PC-9 (cell line): ENCODE measurements around the gene FAM53A. TPM values are rescaled to one million over a fixed set of nuclear protein-coding genes. Genes with fewer than 3 reads are reported as not detected.

Experiments
- BruUV-seq: library from RNA; stranded (reverse); fragments of 400-500 nt; replicated peaks from 2 replicates; lab custom pipeline; 2021; lab: Mats Ljungman, UMichigan
- CTCF ChIA-PET: fragments of 300-600 bp; sonication (Branson Sonifier 250); formaldehyde crosslinking; loops from one replicate; lab custom pipeline; 2022; ENCODE audit warnings: antibody characterized with exemption; lab: Charles Lee
- POLR2A ChIA-PET: fragments of 300-600 bp; sonication (Branson Sonifier 250); formaldehyde crosslinking; loops from one replicate; lab custom pipeline; 2022; ENCODE audit warnings: antibody characterized with exemption; ENCODE audit not compliant: unreplicated experiment; lab: Charles Lee
- DNase-seq, 2 experiments: peaks; one replicate each; pipeline versions ENCODE4 v3.0.0 to v3.0.0-alpha.2; 2015 to 2022; ENCODE audit warnings: mixed read lengths in 1 of 2
- H2AFZ ChIP-seq: fragments of 200-600 bp; sonication (generic); 2 replicates; pipeline ENCODE4 v1.8.1; 2017; ENCODE audit warnings: antibody characterized with exemption
- H3F3A ChIP-seq: fragments of 200-600 bp; sonication (generic); 2 replicates; pipeline ENCODE4 v1.8.1; 2017; ENCODE audit warnings: antibody characterized with exemption, mild to moderate bottlenecking, low read depth; ENCODE audit not compliant: insufficient read depth
- H3K27ac ChIP-seq: fragments of 200-600 bp; sonication (generic); 2 replicates; pipeline ENCODE4 v1.6.1; 2016; ENCODE audit warnings: mixed run types
- H3K27me3 ChIP-seq: fragments of 200-600 bp; sonication (generic); 2 replicates; pipeline ENCODE4 v1.6.1; 2016; ENCODE audit warnings: low read depth, mixed run types; ENCODE audit not compliant: insufficient read depth
- H3K36me3 ChIP-seq: fragments of 200-600 bp; sonication (generic); 2 replicates; pipeline ENCODE4 v1.6.1; 2016; ENCODE audit warnings: low read depth, mixed run types
- H3K4me1 ChIP-seq: fragments of 200-600 bp; sonication (generic); replicated peaks from 2 replicates; pipeline ENCODE4 v1.6.1; 2016; ENCODE audit warnings: mixed run types; ENCODE audit not compliant: insufficient read depth
- H3K4me2 ChIP-seq: fragments of 200-600 bp; sonication (generic); 2 replicates; pipeline ENCODE4 v1.6.1; 2017; ENCODE audit warnings: mixed run types
- H3K4me3 ChIP-seq: fragments of 200-600 bp; sonication (generic); 2 replicates; pipeline ENCODE4 v1.6.1; 2016; ENCODE audit warnings: mixed run types
- H3K79me2 ChIP-seq: fragments of 200-600 bp; sonication (generic); 2 replicates; pipeline ENCODE4 v1.6.1; 2017; ENCODE audit warnings: low read depth, mixed run types
- H3K9me2 ChIP-seq: fragments of 200-600 bp; sonication (generic); 2 replicates; pipeline ENCODE4 v1.8.1; 2017; ENCODE audit warnings: mild to moderate bottlenecking; ENCODE audit not compliant: insufficient read depth
- H3K9me3 ChIP-seq: fragments of 200-600 bp; sonication (generic); 2 replicates; pipeline ENCODE4 v1.8.1; 2016; ENCODE audit warnings: low read depth; ENCODE audit not compliant: insufficient read depth
- H4K20me1 ChIP-seq: fragments of 200-600 bp; sonication (generic); 2 replicates; pipeline ENCODE4 v1.8.1; 2017; ENCODE audit not compliant: insufficient read depth
- EZH2 ChIP-seq: fragments of 200-600 bp; sonication (generic); IDR thresholded peaks from 2 replicates; pipeline ENCODE4 v1.8.0; 2017; ENCODE audit warnings: antibody characterized with exemption, low read depth
- intact Hi-C: fragments of 100-400 bp; cut with micrococcal nuclease; formaldehyde crosslinking; loops from one replicate; pipeline ENCODE4 v1.10.0; 2022; ENCODE audit not compliant: unreplicated experiment
- total RNA-seq: library from RNA; stranded (reverse); gene quantifications from 2 replicates; pipeline ENCODE4 v1.2.3, GENCODE V29; 2021
- TF ChIP-seq, protein P1 (sequence below): fragments of 200-600 bp; sonication (generic); conservative IDR thresholded peaks from 2 replicates; pipeline ENCODE4 v1.6.1; 2017; ENCODE audit warnings: mixed run types, antibody characterized with exemption, mild to moderate bottlenecking, moderate library complexity

The FAM53A gene
- total RNA-seq, 1 experiment from 2014 or later: 4.0 TPM

DNA sequence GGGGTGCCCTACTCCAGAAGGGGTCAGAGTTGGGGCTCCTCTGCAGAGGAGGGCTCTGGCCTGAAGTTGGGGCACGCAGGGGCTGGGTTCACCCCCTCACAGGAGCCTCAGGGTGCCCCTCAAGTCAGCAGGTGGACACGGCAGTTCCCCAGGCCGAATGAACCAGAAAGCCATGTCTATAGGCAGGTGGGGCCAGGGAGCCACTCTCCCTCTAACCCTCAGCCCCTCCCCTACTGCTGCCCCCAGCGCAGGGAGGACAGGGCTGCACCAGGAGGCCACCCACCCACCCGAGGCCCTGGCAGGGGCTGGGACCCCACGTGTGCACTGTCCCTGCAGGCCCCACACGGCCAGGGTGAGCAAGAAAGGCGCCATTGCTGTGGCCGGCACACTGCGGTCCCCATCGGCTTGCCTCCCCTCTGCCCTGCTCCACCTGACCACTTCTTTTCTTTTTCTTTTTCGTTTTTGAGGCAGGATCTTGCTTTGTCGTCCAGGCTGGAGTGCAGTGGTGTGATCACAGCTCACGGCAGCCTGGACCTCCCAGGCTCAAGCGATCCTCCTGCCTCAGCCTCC, 83.8 kb downstream of the FAM53A start:
- Histone ChIP-seq H3K4me1 (peaks cover 6% of the 10 kb centered on the region; the same call in 1 of the 2 replicates), H3K9me2 (no peaks in the 10 kb centered on the region), H3K27me3 (peaks cover 39% of the 10 kb centered on the region), H3K9me3 (no peaks in the 10 kb centered on the region), H4K20me1 (no peaks in the 10 kb centered on the region), H2AFZ (no peak overlapping the region), H3K4me2 (no peak overlapping the region), H3K4me3 (no peak overlapping the region), H3K27ac (no peak overlapping the region), H3K79me2 (no peaks in the 10 kb centered on the region), H3K36me3 (no peaks in the 10 kb centered on the region), H3F3A (no peaks in the 10 kb centered on the region)
- POLR2A ChIA-PET: no interaction called here
- CTCF ChIA-PET: no interaction called here
- no TSS peak for BruUV-seq
- intact Hi-C loops: loop anchor here (10.0 kb wide), 1 partner anchor 245 kb away; no protein-coding TSS in a partner anchor
- no peak for DNase-seq
- TF ChIP-seq, protein P1, sequence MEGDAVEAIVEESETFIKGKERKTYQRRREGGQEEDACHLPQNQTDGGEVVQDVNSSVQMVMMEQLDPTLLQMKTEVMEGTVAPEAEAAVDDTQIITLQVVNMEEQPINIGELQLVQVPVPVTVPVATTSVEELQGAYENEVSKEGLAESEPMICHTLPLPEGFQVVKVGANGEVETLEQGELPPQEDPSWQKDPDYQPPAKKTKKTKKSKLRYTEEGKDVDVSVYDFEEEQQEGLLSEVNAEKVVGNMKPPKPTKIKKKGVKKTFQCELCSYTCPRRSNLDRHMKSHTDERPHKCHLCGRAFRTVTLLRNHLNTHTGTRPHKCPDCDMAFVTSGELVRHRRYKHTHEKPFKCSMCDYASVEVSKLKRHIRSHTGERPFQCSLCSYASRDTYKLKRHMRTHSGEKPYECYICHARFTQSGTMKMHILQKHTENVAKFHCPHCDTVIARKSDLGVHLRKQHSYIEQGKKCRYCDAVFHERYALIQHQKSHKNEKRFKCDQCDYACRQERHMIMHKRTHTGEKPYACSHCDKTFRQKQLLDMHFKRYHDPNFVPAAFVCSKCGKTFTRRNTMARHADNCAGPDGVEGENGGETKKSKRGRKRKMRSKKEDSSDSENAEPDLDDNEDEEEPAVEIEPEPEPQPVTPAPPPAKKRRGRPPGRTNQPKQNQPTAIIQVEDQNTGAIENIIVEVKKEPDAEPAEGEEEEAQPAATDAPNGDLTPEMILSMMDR: no peak
- TF ChIP-seq EZH2: no peak

DNA sequence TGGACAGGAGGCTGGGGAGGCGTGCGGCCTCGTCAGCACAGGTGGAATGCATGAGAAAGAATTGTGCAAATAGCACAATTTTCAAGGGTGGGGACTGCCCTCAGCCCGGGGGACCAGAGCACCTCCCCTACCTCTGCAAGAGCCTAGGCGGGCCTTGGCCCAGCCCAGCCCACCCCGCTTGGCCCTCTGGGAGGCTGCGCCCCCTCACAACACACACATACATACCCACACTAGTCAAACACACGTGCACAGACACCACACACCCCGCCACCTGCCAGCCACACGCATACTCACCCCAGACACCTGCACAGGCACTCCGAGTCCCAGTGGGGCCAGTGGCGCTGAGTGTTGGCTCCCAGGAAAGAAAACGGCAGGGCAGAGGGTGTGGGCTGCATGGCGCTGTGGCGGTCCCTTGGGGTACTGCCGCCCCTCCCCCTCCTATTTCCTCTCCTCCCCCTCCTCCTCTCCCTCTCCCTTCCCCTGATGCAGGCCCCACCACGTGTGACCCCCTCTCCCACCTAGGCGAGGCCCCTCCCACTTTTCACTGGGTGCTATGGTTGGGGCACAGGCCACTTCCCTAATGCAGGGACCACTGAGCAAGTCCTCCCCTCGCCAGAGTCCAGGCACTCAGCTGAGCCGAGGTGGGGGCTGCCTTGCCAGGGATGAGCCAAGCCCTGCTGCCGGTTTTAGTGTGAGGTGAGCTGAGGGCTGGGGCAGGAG, 84.5 kb downstream of the FAM53A start:
- peaks cover 6% of the 10 kb centered on the region; the same call in 1 of the 2 replicates for H3K4me1 ChIP-seq
- H3K36me3 ChIP-seq: no peaks in the 10 kb centered on the region
- H3K9me2 ChIP-seq: no peaks in the 10 kb centered on the region
- H3K79me2 ChIP-seq: no peaks in the 10 kb centered on the region
- H4K20me1 ChIP-seq: no peaks in the 10 kb centered on the region
- POLR2A ChIA-PET: no interaction called here
- intact Hi-C loops: loop anchor here (10.0 kb wide), 1 partner anchor 245 kb away; no protein-coding TSS in a partner anchor
- peaks cover 37% of the 10 kb centered on the region for H3K27me3 ChIP-seq
- CTCF ChIA-PET: no interaction called here
- H2AFZ ChIP-seq: no peak overlapping the region
- TF ChIP-seq, protein P1: no peak
- no peak for TF ChIP-seq EZH2
- no peaks in the 10 kb centered on the region for H3K9me3 ChIP-seq
- no TSS peak for BruUV-seq
- no peak for DNase-seq
- H3K4me2 ChIP-seq: no peak overlapping the region
- no peaks in the 10 kb centered on the region for H3F3A ChIP-seq
- H3K4me3 ChIP-seq: no peak overlapping the region
- no peak overlapping the region for H3K27ac ChIP-seq

DNA sequence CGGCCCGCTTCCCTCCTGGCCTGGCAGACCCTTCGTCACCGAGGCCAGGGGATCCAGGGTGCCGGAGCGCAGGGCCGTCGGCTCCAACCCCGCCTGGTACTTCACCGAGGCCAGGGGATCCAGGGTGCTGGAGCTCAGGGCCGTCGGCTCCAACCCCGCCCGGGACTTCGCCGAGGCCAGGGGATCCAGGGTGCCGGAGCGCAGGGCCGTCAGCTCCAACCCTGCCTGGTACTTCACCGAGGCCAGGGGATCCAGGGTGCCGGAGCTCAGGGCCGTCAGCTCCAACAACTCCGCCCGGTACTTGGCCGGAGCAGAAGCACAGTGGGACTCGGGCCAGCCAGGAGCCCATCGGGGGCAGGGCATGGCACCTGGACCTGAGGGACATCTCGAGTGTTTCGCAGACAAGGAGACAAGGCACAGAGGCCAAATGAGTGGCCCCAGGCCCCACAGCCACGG, 85.1 kb downstream of the FAM53A start:
- no peak for DNase-seq
- Histone ChIP-seq H2AFZ (no peak overlapping the region), H3K27ac (no peak overlapping the region), H3K9me2 (no peaks in the 10 kb centered on the region), H3F3A (no peaks in the 10 kb centered on the region), H4K20me1 (no peaks in the 10 kb centered on the region), H3K79me2 (no peaks in the 10 kb centered on the region), H3K36me3 (no peaks in the 10 kb centered on the region), H3K4me2 (no peak overlapping the region), H3K9me3 (no peaks in the 10 kb centered on the region), H3K27me3 (peaks cover 37% of the 10 kb centered on the region), H3K4me1 (peaks cover 4% of the 10 kb centered on the region; the same call in 1 of the 2 replicates), H3K4me3 (no peak overlapping the region)
- intact Hi-C loops: no loop called here
- ChIA-PET CTCF (no interaction called here), POLR2A (no interaction called here)
- TF ChIP-seq, protein P1: no peak
- TF ChIP-seq EZH2: no peak
- no TSS peak for BruUV-seq
